Measurements from ENCODE around the gene GHRL. TPM values are rescaled to one million over a fixed set of nuclear protein-coding genes. Genes with fewer than 3 reads are reported as not detected.
"Not testable (repeated sequence)": the region's sequence is repeated elsewhere in the genome, so short reads cannot be mapped to it uniquely, and the experiment has no call there.

GHRL gene
- total RNA-seq, 1 donor from 2014 or later, result not detected

DNA sequence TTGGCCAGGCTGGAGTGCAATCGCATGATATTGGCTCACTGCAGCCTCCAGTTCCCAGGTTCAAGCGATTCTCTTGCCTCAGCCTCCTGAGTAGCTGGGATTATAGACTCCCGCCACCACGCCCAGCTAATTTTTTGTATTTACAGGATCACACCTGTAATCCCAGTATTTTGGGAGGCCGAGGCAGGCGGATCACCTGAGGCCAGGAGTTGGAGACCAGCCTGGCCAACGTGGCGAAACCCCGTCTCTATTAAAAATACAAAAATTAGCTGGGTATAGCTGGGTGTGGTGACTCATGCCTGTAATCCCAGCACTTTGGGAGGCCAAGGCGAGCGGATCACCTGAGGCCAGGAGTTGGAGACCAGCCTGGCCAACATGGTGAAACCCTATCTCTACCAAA is 20.3 kb downstream of the GHRL start:
- DNase-seq, result not testable (repeated sequence)

DNA sequence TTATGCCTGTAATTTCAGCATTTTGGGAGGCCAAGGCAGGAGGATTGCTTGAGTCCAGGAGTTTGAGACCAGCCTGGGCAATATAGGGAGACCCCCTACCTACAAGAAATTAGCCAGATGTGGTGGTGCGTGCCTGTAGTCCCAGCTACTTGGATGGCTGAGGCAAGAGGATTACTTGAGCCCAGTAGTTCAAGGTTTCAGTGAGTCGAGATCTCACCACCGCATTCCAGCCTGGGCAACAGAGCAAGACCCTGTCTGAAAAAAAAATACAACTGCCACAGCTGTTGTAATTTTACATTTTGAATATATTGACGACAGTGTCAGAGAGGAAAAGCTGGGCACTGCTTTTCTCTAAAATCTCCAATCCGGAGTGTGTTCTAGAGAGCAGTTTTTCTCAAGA is 23.3 kb downstream of the GHRL start:
- DNase-seq, result no peak

DNA sequence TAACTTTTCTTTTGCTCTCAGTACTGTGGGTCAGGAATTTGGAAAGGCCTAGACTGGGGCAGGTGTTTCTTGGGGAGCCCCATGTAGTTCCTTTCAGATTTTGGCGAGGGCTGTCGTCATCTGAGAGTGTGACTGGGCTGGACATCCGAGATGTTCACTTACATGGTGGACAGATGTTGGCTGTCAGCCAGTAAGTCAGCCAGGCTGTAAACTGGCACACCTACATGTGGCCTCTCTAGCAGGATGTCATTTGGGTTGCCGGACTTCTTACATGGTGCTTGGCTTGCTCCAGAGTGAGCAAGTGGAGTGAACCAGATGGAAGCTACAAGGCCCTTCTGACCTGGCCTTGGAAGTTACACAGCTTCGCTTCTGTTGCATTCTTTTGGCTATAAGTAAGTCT is 23.8 kb downstream of the GHRL start:
- DNase-seq, result no peak

DNA sequence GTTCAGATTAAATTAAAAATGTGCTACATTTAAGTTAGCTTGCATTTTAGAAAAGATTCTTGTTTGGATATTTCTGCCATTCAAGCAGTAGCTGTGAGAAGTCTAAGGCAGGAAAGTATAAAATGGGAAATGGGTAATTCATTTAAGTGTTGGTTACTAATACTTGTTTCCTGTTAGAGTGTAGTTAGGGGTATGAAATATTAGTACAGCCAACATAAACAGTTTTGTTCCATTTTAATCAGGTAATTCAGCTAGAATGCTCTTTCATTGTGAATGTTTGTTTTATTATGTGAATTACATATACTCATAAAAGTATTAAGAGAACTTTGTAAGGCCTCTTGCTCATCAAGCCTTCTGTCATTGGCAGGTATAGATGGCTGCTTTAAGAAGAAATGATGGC is 24.6 kb downstream of the GHRL start:
- DNase-seq, result no peak

DNA sequence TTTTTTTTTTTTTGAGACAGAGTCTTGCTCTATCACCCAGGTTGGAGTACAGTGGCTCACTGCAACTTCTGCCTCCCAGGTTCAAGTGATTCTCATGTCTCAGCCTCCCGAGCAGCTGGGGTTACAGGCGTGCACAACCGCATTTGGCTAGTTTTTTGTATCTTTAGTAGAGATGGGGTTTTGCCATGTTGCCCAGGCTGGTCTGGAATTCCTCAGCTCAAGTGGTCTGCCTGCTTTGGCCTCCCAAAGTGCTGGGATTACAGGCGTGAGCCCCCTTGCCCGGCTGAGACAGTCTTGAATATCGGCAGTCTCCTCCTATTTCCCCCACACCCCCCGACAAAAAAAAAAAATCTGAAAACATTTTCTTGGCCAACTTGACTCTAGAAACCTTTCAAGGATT is 25.8 kb downstream of the GHRL start:
- DNase-seq, result not testable (repeated sequence)

DNA sequence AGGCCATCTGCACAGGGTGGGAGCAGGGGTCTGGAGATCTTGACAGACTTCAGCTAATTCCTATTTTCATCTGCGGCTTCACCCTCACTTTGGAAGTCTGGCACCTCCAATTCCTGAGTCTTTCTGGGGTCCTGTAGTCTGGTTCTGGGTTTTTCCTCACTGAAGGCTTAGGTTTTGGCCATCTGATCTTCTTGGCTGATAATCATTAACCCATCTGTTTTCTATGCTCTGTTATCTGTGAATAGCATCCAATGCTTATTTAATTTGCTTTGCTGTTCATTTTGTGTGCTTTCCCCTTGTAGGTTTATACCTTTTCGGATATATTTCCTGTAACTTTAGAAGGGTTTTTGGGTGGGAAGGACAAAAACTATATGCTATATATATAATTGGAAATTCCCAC is 26.9 kb downstream of the GHRL start:
- DNase-seq, result no peak

DNA sequence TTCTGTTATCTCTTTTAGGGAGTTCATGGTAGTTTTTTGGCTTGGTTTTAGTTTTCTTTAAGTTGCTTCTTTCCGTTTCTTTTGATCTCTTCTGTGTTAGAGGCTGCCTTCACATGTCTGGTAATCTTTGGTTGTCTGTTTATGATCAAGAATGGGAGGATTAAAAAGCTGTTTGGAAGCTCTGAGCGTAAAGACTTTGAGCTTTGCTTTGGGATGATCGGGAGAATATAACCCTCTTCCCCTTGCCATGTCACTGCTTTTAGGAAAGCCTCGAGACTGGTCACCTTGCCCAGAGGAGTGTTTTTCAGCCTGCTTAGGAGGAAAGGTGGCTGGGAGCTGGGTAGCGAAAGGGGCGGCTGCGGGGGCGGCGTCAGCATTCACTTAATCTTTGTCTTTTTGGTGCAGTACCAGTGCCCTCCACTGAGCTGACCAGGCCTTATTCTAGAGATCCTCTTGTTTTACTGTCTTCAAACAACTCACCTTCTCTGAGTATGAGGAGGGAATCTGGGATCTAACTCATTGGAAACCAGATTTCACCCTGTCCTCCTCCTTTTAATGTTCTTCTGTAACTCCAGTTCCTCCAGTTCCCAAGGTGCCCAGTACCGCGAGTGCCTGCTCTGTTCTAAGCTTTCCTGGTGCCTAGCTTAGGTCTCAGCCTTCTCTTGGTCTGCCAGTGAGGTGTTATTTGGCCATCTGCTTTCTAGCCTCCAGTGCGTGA is 28.9 kb downstream of the GHRL start:
- peak; percentile 3 for DNase-seq

DNA sequence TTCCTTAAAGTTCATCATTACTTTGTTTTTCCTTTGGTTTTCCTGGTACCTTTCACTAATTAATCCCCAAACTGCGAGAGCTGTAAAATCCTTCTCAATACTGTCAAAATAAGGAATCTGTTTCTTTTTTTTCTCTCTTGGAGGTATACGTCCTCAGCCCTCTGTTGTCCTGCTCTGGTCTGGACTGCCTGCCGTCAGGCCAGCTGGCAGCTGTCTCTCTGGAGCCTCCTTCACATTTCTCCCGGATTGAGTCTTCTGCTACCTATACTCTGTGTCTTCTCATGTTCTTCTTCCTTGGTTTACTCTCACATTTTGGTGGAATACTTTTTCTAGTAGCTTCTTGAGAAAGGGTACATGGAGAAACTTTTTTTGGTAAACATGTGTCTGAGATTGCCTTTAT is 30.7 kb downstream of the GHRL start:
- no peak for DNase-seq

DNA sequence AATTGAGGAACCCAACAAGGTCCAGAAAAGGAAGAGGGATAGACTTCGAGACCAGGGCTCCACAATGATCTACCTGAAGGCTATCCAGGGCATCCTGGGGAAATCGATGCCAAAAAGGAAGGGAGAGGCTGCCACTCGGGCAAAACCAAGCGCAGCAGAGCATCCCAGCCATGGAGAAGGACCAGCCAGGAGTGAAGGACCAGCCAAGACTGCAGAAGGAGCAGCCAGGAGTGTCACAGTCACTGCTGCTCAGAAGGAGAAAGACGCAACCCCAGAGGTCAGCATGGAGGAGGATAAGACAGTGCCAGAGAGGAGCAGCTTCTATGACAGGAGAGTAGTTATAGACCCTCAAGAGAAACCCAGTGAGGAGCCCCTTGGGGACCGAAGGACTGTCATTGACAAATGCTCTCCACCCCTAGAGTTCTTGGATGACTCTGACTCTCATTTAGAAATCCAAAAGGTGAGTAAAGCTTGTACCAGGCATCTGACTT is 32.5 kb downstream of the GHRL start:
- DNase-seq, result no peak

DNA sequence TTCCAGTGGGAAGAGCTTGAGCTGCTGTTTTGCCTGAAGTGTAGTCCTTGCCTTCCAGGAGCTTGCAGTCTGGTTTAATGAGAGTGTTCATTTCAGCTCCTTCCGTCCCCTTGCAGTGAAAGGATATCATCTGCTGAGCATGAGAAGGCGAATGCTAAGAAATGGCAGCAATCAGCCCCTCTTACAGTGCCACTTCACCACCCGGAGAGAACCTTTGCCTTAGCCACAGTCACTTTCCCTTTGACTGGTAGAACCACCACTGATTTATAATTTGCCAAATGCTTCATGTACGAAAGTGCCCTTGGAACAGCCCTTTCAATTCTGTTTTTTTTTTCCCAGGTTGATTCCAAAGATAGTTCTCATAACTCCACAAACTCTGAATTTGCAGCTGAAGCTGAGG is 32.9 kb downstream of the GHRL start:
- no peak for DNase-seq

DNA sequence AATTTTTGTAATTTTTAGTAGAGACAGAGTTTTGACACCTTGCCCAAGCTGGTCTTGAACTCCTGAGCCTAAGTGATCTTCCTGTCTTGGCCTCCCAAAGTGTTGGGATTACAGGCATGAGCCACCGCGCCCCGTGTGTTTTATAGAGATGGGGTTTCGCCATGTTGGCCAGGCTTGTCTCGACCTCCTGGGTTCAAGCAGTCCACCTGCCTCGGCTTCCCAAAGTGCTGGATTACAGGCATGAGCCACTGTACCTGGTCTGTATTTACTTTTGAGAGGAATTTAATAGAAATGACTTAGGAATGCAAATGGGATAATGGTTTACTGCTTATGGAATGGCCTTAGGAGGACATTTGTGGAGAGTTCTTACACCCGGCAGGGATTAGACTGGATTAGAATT is 33.7 kb downstream of the GHRL start:
- DNase-seq, result no peak

DNA sequence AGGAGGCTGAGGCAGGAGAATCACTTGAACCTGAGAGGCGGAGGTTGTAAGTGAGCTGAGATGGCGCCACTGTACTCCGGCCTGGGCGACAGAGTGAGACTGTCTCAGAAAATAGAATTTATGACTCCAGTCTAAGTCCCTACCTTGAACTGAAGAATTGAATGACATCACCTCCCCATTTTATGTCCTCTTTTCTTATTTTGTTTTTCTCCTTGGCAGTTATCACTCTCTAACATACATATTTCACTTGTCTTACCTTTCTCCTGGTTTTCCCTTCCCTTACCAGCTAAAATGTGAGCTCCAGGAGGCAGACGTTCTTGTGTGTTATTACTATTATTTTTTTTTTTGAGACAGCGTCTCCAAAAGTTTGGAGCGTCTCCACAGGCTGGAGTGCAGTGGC is 36.9 kb downstream of the GHRL start:
- no peak for DNase-seq

DNA sequence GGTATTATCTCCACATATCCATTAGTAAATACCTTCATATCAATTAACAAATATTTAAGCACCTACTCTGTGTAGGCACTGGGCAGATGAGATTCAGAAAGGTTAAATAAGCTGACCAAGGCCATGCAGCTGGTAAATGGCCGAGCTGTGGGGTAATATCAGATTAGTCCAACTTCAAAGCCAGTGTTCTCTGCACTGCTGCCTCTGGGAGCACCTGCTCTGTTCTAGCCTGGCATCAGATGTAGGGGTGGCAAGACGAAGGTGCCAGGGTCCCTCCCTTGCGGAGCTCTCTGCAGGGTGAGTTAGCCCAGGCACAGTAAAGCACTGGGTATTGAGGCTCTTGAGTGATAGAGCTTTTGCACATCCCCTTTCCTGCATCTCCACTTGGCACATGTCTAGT is 39.0 kb downstream of the GHRL start:
- no peak for DNase-seq

DNA sequence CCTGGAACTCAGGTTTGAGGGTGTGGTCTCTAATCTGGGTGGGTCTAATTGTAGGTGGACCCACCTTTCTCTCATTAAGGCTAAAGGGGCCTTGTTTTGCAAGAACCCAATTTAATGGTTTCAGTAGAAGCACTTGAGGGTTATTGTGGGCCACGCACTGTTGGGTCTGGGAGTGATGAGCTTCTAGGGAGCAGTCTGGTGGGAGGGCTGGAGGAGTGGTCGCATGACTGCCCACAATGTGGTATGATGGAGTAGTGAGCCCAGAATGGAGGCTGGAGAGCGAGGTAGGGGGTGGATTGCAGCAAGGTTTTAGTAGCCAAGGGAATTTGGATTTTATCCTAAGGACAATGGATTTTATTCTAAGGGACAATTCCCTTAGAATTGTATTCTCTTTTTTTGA is 41.7 kb downstream of the GHRL start:
- DNase-seq, result no peak

DNA sequence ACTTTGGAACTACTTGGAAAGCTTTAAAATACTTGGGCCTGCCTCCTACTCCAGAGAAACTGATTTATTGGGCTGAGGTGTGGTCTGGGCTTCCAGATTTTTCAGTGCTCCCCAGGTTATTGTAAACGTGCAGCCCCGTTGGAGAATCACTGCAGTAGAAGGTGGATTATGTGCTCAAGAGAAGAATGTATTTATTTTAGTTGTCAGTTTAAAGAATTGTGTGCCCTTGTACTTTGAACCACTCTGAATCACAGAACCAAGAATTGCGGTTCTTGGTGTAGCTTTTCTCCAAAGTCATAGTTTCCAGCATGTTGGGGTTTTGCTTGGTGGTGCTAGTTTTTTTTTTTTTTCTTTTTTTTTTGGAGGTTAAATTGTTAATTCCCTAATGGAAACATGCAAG is 42.9 kb downstream of the GHRL start:
- DNase-seq, result no peak

DNA sequence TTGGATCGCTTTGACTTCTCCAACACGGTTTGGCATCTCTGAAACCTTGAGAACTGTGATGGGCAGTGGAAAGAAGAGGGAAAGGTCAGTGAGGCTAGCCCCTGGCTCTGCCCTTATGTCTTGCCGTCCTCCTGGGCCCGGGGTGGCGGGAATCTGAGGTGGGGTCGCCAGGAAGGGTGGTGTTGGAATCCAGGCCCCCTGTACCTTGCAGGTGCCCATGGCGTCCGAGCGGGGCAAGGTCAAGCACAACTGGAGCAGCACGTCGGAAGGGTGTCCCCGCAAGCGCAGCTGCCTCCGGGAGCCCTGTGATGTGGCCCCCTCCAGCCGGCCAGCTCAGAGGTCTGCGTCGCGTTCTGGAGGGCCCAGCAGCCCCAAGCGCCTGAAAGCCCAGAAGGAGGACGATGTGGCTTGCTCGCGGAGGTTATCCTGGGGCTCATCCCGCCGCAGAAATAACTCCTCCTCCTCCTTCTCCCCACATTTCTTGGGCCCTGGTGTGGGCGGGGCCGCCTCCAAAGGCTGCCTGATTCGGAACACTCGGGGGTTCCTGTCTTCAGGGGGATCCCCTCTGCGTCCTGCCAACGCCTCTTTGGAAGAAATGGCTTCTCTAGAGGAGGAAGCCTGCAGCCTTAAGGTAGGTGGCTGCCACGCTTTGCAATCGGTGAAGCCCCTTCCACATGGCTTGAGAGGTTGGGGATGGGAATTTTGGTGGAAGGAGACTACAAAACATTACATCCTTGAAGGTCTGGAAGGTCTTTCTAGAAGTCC is 43.6 kb downstream of the GHRL start:
- no peak for DNase-seq

DNA sequence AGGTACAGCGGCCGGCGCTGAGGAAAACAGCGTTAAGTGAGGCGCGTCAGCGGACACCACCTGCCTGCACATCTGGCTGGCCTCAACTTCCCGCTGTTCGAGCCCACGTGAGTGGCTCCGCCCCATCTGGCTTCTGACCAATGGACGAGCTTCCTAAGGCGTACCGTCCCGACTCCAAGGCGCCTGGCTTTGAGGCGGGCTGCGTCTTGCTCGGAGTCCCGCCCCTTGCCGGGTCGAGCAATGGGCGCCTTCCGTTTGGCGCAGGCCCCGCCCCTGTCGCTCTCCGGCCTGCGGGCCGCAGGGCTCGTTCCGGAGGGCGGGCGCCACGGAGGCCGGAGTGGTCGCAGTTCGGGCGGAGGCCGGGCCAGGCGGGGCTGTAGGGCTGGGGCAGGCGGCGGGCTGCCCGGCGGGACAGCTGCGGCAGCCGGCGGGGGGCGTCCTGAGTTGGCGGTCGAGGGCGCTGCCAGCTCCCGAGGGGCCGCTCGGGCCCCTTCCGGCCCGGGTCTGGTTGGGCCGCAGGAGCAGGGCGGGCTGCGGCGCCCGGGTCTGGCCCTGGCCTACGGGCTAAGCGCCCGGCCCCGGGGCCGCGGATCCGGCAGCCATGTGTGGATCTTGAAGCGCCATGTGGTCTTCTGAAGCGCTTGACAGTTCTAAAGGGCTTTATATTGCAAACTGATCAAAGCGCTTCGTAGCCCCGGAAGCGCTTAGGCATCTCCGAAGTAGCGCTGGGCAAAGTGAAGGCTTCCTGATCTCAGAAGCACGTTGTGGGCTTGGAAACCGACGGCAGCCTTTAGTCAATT is 44.4 kb downstream of the GHRL start, which contains the start of gene TATDN2:
TSS of gene TATDN2 (plus strand) at position 276 of the 800 bp plus-strand sequence. CDS start 742 bp downstream, outside the sequence.
- peak; percentile 87 for DNase-seq

DNA sequence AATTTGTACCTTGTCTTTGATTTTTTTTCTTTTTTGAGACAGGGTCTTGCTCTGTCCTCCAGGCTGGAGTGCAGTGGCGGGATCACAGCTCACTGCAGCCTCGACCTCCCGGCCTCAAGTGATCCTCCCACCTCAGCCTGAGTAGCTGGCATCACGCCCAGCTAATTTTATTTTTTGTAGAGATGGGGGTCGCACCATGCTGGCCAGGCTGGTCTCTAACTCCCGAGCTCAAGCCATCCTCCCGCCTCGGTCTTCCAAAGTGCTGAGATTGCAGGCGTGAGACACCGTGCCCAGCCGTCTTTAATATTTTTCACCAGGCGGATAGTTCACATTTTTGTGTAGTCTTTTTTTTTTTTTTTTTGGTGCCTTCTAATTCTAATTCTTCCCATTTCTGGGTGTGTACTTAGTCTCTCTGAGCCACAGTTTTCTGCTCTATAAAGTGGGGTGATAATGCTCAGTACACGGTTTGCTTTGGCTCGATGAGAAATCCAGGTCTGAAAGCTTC is 45.0 kb downstream of the GHRL start:
- DNase-seq, result no peak

DNA sequence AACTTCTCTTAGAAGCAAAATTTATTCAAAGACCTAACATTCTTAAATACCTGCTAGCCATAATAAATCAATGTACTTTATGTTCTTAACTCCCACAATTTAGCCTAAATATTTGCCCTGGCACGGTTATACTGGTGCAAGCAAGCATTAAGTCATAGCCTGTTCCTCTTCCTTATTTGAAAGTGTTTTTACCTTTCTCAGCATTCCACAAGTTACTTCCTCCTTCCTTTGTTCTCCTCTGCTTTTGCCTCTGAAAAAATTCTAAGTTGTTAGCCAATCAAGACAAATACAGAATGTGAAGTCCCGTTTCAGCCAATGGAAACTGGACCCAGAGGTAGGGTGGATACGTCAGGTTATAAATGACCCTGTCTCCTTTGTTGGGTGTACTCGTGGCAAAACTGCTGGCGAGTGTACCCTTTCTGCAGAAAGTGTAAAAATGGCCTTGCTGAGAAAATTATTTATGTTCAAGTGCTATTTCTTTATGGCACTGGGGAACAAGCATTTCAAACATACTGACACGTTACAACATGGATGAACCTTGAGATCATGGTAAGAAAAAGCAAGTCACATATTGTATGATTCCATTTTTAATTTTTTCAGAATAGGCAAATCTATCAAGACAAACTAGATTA is 47.5 kb downstream of the GHRL start:
- no peak for DNase-seq

DNA sequence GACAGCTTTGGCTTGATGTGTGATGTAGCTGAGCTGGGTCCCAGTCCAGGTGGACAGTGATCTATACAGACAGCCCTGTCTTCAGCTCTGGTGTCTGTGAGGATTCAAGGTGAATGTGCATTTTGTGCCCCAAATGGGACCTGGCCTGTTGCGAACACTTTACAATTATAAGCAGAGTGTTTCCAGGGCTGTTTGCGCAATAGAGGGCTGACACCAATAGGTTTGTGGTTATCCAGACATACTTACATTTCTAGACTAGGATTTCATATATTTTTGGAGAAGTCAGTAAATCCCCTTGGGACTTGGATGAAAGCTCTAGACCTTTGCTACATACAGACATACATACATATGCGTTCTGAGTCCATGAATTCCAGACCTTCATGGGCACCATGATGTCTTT is 48.7 kb downstream of the GHRL start:
- no peak for DNase-seq

DNA sequence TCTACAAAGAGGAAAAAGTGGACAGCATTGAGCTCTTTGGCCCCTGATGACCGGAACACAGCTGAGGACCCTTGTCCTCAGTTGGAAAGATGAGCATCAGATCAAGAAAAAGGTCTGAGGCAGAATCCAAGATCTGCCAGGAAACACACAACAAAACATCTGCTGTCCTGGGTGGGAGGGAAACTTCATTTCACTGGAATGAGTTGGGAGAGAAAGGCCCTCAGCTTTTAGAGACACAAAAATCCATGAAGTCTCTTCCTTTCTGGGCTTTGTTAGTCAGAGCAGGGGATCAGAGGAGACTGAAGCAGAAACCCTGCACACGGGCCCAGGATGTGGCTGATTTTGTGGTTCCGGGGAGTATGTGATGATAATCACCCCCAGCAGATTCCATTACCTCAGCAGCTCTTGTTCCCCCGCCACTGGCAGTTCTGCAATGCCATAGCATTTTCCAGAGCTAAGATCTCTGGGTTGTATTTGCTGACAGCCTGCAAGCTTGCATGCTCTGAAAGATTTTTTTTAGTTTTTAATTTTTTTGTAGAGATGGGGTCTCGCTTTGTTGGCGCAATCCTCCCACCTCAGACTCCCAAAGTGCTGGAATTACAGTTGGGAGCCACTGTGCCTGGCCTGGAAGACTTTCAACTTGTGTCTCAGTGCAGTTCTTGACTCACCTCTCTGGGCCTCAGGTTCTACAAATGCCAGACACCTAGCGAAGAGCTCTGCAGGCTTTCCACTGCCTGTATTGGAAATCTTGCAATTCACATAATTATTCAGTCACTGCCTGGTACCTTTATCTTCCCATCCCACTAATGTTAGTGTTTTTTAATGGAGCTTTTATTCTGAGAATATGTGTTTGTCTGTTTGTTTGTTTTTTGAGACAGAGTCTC is 50.3 kb downstream of the GHRL start:
- DNase-seq, result peak; percentile 50

Data from skin of body (tissue), 2 donors.